OCI-LY3 (cell line): ENCODE data around the gene TBC1D16.

ENCODE experiments used
- H2AFZ ChIP-seq: fragments of 200-600, 300-600 bp; shearing (Covaris generic); 2 replicates; pipeline ENCODE4 v1.6.0; 2014; ENCODE audit warnings: antibody characterized with exemption, low read depth, low read length
- H3K27ac ChIP-seq: fragments of 200-600, 300-600 bp; sonication (generic); 2 replicates; pipeline ENCODE4 v1.5.1; 2014; ENCODE audit warnings: mild to moderate bottlenecking, low read length, moderate library complexity, mixed read lengths
- H3K27me3 ChIP-seq: fragments of 200-600, 300-600 bp; sonication (generic); 2 replicates; pipeline ENCODE4 v1.6.1; 2014; ENCODE audit warnings: low read depth, low read length, mixed read lengths
- H3K36me3 ChIP-seq: fragments of 200-600, 300-600 bp; sonication (generic); replicated peaks from 2 replicates; pipeline ENCODE3; 2014; ENCODE audit warnings: low read depth, low read length, mixed read lengths
- H3K4me1 ChIP-seq: fragments of 300-600, 200-600 bp; sonication (generic); 2 replicates; pipeline ENCODE4 v1.6.1; 2014; ENCODE audit warnings: low read length, mixed read lengths
- H3K4me2 ChIP-seq: fragments of 200-600, 300-600 bp; sonication (generic); 2 replicates; pipeline ENCODE4 v1.6.1; 2014; ENCODE audit warnings: low read length, mixed read lengths
- H3K4me3 ChIP-seq: fragments of 300-600, 200-600 bp; sonication (generic); 2 replicates; pipeline ENCODE4 v1.5.1; 2014; ENCODE audit warnings: antibody characterized with exemption, mild to moderate bottlenecking, low read length, moderate library complexity
- H3K79me2 ChIP-seq: fragments of 300-600, 200-600 bp; shearing (Covaris generic); 2 replicates; pipeline ENCODE4 v1.6.1; 2014; ENCODE audit warnings: mild to moderate bottlenecking, low read length, mixed read lengths
- H3K9ac ChIP-seq: fragments of 300-600, 200-600 bp; shearing (Covaris generic); 2 replicates; pipeline ENCODE4 v1.6.0; 2014; ENCODE audit warnings: mild to moderate bottlenecking, low read length, moderate library complexity
- H3K9me3 ChIP-seq: fragments of 200-600, 300-600 bp; shearing (Covaris generic); 2 replicates; pipeline ENCODE4 v1.6.1; 2014; ENCODE audit warnings: low read length, mixed read lengths; ENCODE audit not compliant: insufficient read depth
- H4K20me1 ChIP-seq: fragments of 200-600, 300-600 bp; sonication (generic); 2 replicates; pipeline ENCODE4 v1.6.1; 2016; ENCODE audit warnings: low read length, mixed read lengths; ENCODE audit not compliant: insufficient read depth
- CTCF ChIP-seq: fragments of 200-600, 300-600 bp; sonication (generic); IDR thresholded peaks from 2 replicates; pipeline ENCODE4 v1.5.1; 2014; ENCODE audit warnings: antibody characterized with exemption, low read length, low read depth
- EZH2phosphoT487 ChIP-seq: fragments of 200-600 bp; shearing (Covaris generic); IDR thresholded peaks from 2 replicates; pipeline ENCODE4 v1.6.1; 2018; ENCODE audit warnings: antibody characterized with exemption, mixed run types, low read depth

Gene TBC1D16

GRCh38 chr17:79943347-79944241 lies 92.1 kb downstream of the TBC1D16 start:
- H2AFZ ChIP-seq: no peak overlapping the region
- H3K9ac ChIP-seq: no peak overlapping the region
- H3K27me3 ChIP-seq: no peaks in the 10 kb centered on the region
- no peaks in the 10 kb centered on the region for H3K9me3 ChIP-seq
- no peaks in the 10 kb centered on the region for H3K4me1 ChIP-seq
- no peaks in the 10 kb centered on the region for H4K20me1 ChIP-seq
- H3K36me3 ChIP-seq: no peaks in the 10 kb centered on the region
- no peak overlapping the region for H3K27ac ChIP-seq
- H3K4me2 ChIP-seq: no peak overlapping the region
- H3K4me3 ChIP-seq: no peak overlapping the region
- no peak for TF ChIP-seq CTCF
- no peak for TF ChIP-seq EZH2phosphoT487
- no peaks in the 10 kb centered on the region for H3K79me2 ChIP-seq

DNA sequence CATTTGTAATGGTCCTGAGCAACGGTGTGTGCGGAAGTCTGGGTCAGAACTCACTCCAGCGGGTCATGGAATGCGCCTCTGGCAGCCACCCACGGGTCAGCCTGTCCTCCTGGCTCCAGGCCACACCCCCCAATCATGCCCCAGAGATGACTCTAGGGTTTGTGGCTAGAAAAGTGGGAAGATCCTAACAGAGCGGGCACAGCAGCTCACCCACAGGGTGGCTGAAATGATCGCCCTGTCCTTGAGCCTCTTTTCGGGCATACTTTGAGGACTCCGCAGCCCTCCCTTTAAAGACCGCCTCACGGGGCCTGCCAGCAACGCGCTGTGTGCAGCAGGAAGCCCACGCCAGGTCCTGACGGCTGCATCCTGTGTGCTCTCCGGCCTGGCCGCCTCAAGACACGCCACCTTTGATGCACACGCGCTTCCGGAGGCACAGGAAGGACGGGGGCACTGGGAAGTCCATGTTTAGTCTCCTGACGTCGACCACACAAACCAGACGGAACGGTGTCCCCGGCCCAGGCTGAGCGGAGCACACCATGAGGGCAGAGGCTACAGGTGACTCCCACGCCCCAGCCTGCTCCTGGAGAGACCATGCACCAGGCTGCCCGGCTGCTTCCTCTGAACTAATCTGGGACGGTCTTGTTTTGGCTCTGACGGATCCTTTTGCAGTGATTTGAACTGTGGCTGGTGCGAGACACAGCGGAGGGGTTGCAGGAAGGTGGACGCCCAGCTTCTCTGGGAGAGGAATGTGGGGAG lies 92.9 kb downstream of the TBC1D16 start:
- Histone ChIP-seq H3K9ac (no peak overlapping the region), H3K27me3 (no peaks in the 10 kb centered on the region), H3K4me1 (peaks cover 6% of the 10 kb centered on the region), H3K79me2 (no peaks in the 10 kb centered on the region), H3K36me3 (no peaks in the 10 kb centered on the region), H2AFZ (no peak overlapping the region), H3K4me2 (no peak overlapping the region), H3K9me3 (no peaks in the 10 kb centered on the region), H4K20me1 (no peaks in the 10 kb centered on the region), H3K27ac (no peak overlapping the region), H3K4me3 (no peak overlapping the region)
- TF ChIP-seq EZH2phosphoT487 (no peak), CTCF (no peak)

- no peak overlapping the region for H3K27ac ChIP-seq
- H3K79me2 ChIP-seq: no peaks in the 10 kb centered on the region
- no peak overlapping the region for H3K4me3 ChIP-seq
- H3K9ac ChIP-seq: no peak overlapping the region
- H3K36me3 ChIP-seq: no peaks in the 10 kb centered on the region
- H2AFZ ChIP-seq: no peak overlapping the region
- TF ChIP-seq CTCF (no peak), EZH2phosphoT487 (no peak)
- H4K20me1 ChIP-seq: no peaks in the 10 kb centered on the region
- H3K27me3 ChIP-seq: no peaks in the 10 kb centered on the region
- no peak overlapping the region for H3K4me2 ChIP-seq
- no peaks in the 10 kb centered on the region for H3K9me3 ChIP-seq
- H3K4me1 ChIP-seq: peaks cover 14% of the 10 kb centered on the region
These were observed 93.7 kb downstream of the TBC1D16 start for GRCh38 chr17:79942011-79942405.
